Hepatocyte (in vitro differentiated cells): ENCODE data around the gene PCDHA8. TPM values are rescaled to one million over a fixed set of nuclear protein-coding genes. Genes with fewer than 3 reads are reported as not detected.
"Not testable (repeated sequence)": the region's sequence is repeated elsewhere in the genome, so short reads cannot be mapped to it uniquely, and the experiment has no call there.

ENCODE experiments used
- DNase-seq: peaks from one replicate; pipeline ENCODE4 v3.0.0-alpha.2; 2016; ENCODE audit warnings: low spot score
- H2AFZ ChIP-seq: fragments of 200-600 bp; sonication (generic); 2 replicates; pipeline ENCODE4 v1.6.0; 2016; ENCODE audit warnings: antibody characterized with exemption, mild to moderate bottlenecking
- H3K27ac ChIP-seq: fragments of 200-600 bp; sonication (generic); 2 replicates; pipeline ENCODE4 v1.5.1; 2016; ENCODE audit warnings: mild to moderate bottlenecking
- H3K27me3 ChIP-seq: fragments of 200-600 bp; sonication (generic); 2 replicates; pipeline ENCODE4 v1.6.1; 2016
- H3K36me3 ChIP-seq: fragments of 200-600 bp; sonication (generic); replicated peaks from 2 replicates; pipeline ENCODE4 v1.5.1; 2016; ENCODE audit warnings: low read depth; ENCODE audit not compliant: insufficient read depth
- H3K4me1 ChIP-seq: fragments of 200-600 bp; sonication (generic); 2 replicates; pipeline ENCODE4 v1.5.1; 2016; ENCODE audit warnings: mild to moderate bottlenecking, moderate library complexity; ENCODE audit not compliant: insufficient read depth
- H3K4me2 ChIP-seq: fragments of 200-600 bp; sonication (generic); 2 replicates; pipeline ENCODE4 v1.6.0; 2016
- H3K4me3 ChIP-seq: fragments of 200-600 bp; sonication (generic); 2 replicates; pipeline ENCODE4 v1.5.1; 2016; ENCODE audit warnings: mild to moderate bottlenecking
- H3K79me2 ChIP-seq: fragments of 200-600 bp; sonication (generic); 2 replicates; pipeline ENCODE4 v1.6.0; 2017; ENCODE audit warnings: mild to moderate bottlenecking
- H3K9me2 ChIP-seq: fragments of 200-600 bp; sonication (generic); replicated peaks from 2 replicates; pipeline ENCODE4 v1.6.0; 2017; ENCODE audit warnings: mild to moderate bottlenecking; ENCODE audit not compliant: insufficient read depth
- H3K9me3 ChIP-seq: fragments of 200-600 bp; sonication (generic); 2 replicates; pipeline ENCODE4 v1.5.1; 2016; ENCODE audit warnings: low read depth, mild to moderate bottlenecking
- H4K20me1 ChIP-seq: fragments of 200-600 bp; sonication (generic); 2 replicates; pipeline ENCODE4 v1.6.0; 2016; ENCODE audit warnings: mild to moderate bottlenecking; ENCODE audit not compliant: insufficient read depth, poor library complexity, severe bottlenecking
- EZH2 ChIP-seq: fragments of 200-600 bp; sonication (generic); IDR thresholded peaks from 2 replicates; pipeline ENCODE4 v1.6.1; 2016; ENCODE audit warnings: antibody characterized with exemption, mild to moderate bottlenecking, borderline replicate concordance
- EZH2phosphoT487 ChIP-seq: fragments of 200-600 bp; sonication (generic); IDR thresholded peaks from one replicate; pipeline ENCODE4 v1.6.1; 2018; ENCODE audit warnings: antibody characterized with exemption, mild to moderate bottlenecking, low read depth, moderate library complexity; ENCODE audit not compliant: unreplicated experiment, severe bottlenecking
- WGBS: methylation state at CpG from one replicate; pipeline ENCODE4 v1.1.6; 2016; ENCODE audit warnings: low lambda C conversion rate; ENCODE audit errors: missing lambda C conversion rate; 5-methylcytosine and 5-hydroxymethylcytosine counted together
- polyA plus RNA-seq: library from polyadenylated mRNA; unstranded; fragments of >200 nt; fragmentation: Nextera tagmentation; extraction: Ambion mirVana; gene quantifications from 2 replicates; pipeline ENCODE4 v1.2.1, GENCODE V29; 2016
- total RNA-seq: library from RNA; depleted of rRNA; stranded (reverse); fragments of >200 nt; gene quantifications from 2 replicates; pipeline ENCODE4 v1.2.3, GENCODE V29; 2014
- TF ChIP-seq, protein P1 (sequence below): fragments of 200-600 bp; sonication (generic); IDR thresholded peaks from 2 replicates; pipeline ENCODE4 v1.5.1; 2016; ENCODE audit warnings: antibody characterized with exemption, mild to moderate bottlenecking; ENCODE audit not compliant: poor library complexity

The PCDHA8 gene
- total and polyA plus RNA-seq, 2 experiments from 2014 or later, result 0.13 to 1.9 TPM

DNA sequence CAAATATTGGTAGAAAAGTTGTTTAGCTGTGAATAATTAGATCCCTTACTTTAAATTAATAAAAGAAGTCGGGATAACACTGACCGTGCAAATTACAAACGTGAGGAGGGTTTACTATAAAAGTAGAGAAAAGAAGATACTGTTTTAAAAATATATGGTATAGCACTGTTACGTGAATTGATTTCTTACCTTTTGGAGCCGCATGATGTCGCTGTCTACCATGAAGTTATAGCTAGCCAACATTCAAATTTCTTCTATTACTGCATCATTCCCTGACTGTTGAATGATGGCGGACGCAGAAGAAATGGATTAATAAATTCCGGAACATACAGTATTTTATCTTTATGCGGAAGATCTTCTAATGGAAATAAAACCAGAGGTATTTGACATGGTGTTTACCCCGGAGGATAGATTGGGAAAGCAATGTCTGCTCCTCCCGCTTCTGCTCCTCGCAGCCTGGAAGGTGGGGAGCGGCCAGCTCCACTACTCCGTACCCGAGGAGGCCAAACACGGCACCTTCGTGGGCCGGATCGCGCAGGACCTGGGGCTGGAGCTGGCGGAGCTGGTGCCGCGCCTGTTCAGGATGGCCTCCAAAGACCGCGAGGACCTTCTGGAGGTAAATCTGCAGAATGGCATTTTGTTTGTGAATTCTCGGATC, 13.2 kb upstream of the PCDHA8 start, which contains the start of gene PCDHA6:
PCDHA6 (plus strand) TSS at position 257 of the 658 bp plus-strand sequence; CDS start at position 389, 132 bp downstream.
- no peak for TF ChIP-seq EZH2phosphoT487
- Histone ChIP-seq H3K79me2 (no peaks in the 10 kb centered on the region), H3K36me3 (peaks cover 4% of the 10 kb centered on the region), H3K9me3 (peaks cover 43% of the 10 kb centered on the region), H3K4me3 (no peak within 1 kb of the TSS), H3K27me3 (no peaks in the 10 kb centered on the region), H4K20me1 (no peaks in the 10 kb centered on the region), H3K9me2 (no peaks in the 10 kb centered on the region), H2AFZ (no peak within 1 kb of the TSS), H3K4me2 (no peak within 1 kb of the TSS), H3K4me1 (no peaks in the 10 kb centered on the region), H3K27ac (no peak within 1 kb of the TSS)
- no peak for DNase-seq
- WGBS, result 97% methylated on average over 27 of the region's 27 CpGs

DNA sequence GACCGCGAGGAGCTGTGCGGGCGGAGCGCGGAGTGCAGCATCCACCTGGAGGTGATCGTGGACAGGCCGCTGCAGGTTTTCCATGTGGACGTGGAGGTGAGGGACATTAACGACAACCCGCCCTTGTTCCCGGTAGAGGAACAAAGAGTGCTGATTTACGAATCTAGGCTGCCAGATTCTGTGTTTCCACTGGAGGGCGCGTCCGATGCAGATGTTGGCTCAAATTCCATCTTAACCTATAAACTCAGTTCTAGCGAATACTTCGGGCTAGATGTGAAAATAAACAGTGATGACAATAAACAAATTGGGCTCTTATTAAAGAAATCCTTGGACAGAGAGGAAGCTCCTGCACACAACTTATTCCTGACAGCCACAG, 12.6 kb upstream of the PCDHA8 start:
- no peak overlapping the region for H2AFZ ChIP-seq
- peaks cover 5% of the 10 kb centered on the region for H3K36me3 ChIP-seq
- H3K4me2 ChIP-seq, result no peak overlapping the region
- no peak overlapping the region for H3K27ac ChIP-seq
- no peaks in the 10 kb centered on the region for H3K27me3 ChIP-seq
- no peaks in the 10 kb centered on the region for H3K9me2 ChIP-seq
- H3K4me3 ChIP-seq, result no peak overlapping the region
- 95% methylated on average over 18 of the region's 18 CpGs for WGBS
- no peaks in the 10 kb centered on the region for H3K4me1 ChIP-seq
- no peaks in the 10 kb centered on the region for H4K20me1 ChIP-seq
- TF ChIP-seq, protein P1, sequence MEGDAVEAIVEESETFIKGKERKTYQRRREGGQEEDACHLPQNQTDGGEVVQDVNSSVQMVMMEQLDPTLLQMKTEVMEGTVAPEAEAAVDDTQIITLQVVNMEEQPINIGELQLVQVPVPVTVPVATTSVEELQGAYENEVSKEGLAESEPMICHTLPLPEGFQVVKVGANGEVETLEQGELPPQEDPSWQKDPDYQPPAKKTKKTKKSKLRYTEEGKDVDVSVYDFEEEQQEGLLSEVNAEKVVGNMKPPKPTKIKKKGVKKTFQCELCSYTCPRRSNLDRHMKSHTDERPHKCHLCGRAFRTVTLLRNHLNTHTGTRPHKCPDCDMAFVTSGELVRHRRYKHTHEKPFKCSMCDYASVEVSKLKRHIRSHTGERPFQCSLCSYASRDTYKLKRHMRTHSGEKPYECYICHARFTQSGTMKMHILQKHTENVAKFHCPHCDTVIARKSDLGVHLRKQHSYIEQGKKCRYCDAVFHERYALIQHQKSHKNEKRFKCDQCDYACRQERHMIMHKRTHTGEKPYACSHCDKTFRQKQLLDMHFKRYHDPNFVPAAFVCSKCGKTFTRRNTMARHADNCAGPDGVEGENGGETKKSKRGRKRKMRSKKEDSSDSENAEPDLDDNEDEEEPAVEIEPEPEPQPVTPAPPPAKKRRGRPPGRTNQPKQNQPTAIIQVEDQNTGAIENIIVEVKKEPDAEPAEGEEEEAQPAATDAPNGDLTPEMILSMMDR, result no peak
- TF ChIP-seq EZH2phosphoT487 (no peak), EZH2 (no peak)
- H3K79me2 ChIP-seq, result no peaks in the 10 kb centered on the region
- H3K9me3 ChIP-seq, result peaks cover 47% of the 10 kb centered on the region
- DNase-seq, result no peak

DNA sequence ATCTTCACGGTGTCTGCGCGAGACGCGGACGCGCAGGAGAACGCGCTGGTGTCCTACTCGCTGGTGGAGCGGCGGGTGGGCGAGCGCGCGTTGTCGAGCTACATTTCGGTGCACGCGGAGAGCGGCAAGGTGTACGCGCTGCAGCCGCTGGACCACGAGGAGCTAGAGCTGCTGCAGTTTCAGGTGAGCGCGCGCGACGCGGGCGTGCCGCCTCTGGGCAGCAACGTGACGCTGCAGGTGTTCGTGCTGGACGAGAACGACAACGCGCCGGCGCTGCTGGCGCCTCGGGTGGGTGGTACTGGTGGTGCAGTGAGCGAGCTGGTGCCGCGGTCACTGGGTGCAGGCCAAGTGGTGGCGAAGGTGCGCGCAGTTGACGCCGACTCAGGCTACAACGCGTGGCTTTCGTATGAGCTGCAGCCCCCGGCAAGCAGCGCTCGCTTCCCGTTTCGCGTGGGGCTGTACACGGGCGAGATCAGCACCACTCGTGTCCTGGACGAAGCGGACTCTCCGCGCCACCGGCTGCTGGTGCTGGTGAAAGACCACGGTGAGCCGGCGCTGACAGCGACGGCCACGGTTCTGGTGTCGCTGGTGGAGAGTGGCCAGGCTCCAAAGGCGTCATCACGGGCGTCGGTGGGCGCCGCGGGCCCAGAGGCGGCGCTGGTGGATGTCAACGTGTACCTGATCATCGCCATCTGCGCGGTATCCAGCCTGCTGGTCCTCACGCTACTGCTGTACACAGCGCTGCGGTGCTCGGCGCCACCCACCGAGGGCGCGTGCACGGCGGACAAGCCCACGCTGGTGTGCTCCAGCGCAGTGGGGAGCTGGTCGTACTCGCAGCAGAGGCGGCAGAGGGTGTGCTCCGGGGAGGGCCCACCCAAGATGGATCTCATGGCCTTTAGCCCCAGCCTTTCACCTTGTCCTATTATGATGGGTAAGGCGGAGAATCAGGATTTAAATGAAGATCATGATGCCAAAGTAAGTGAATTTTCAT, 11.2 kb upstream of the PCDHA8 start:
- not testable (repeated sequence) for H3K79me2 ChIP-seq, H3K27me3 ChIP-seq, H4K20me1 ChIP-seq, H3K36me3 ChIP-seq, H3K9me2 ChIP-seq, DNase-seq, H3K27ac ChIP-seq, H3K4me2 ChIP-seq, H3K4me3 ChIP-seq, H3K4me1 ChIP-seq, H2AFZ ChIP-seq
- H3K9me3 ChIP-seq, result peaks cover 47% of the 10 kb centered on the region
- over 99% methylated on average over 91 of the region's 106 CpGs for WGBS

DNA sequence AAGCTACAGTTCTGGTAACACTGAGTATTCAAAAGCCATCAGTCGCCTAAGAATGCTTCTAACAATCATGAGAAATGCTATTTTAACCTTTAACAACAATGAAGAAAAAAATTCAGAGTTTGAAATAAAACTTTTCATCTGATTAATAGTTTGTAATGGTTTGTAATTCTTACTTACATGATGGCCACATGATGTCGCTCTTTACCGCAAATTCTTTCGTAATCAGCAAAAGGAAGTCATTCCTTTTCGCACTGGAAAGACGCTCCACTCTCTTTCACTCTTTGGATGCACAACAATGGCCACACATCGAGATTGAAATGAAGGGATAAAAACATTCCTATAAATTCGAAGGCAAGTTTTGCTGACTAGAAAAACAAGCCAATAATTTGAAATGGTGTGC, 7.0 kb upstream of the PCDHA8 start, which contains the start of gene PCDHA7:
PCDHA7 (plus strand) TSS at position 277 of the 400 bp plus-strand sequence; CDS start at position 392, 115 bp downstream.
- TF ChIP-seq, protein P1, result no peak
- no peak for TF ChIP-seq EZH2
- no peak for TF ChIP-seq EZH2phosphoT487
- H4K20me1 ChIP-seq, result no peaks in the 10 kb centered on the region
- H3K36me3 ChIP-seq, result peaks cover 5% of the 10 kb centered on the region
- no peak within 1 kb of the TSS for H3K4me3 ChIP-seq
- H3K4me1 ChIP-seq, result no peaks in the 10 kb centered on the region
- 89% methylated on average over 8 of the region's 8 CpGs for WGBS
- H3K9me2 ChIP-seq, result no peaks in the 10 kb centered on the region
- H3K27ac ChIP-seq, result no peak within 1 kb of the TSS
- H3K27me3 ChIP-seq, result no peaks in the 10 kb centered on the region
- H2AFZ ChIP-seq, result no peak within 1 kb of the TSS
- DNase-seq, result no peak
- no peaks in the 10 kb centered on the region for H3K79me2 ChIP-seq
- H3K9me3 ChIP-seq, result peaks cover 26% of the 10 kb centered on the region
- H3K4me2 ChIP-seq, result no peak within 1 kb of the TSS

DNA sequence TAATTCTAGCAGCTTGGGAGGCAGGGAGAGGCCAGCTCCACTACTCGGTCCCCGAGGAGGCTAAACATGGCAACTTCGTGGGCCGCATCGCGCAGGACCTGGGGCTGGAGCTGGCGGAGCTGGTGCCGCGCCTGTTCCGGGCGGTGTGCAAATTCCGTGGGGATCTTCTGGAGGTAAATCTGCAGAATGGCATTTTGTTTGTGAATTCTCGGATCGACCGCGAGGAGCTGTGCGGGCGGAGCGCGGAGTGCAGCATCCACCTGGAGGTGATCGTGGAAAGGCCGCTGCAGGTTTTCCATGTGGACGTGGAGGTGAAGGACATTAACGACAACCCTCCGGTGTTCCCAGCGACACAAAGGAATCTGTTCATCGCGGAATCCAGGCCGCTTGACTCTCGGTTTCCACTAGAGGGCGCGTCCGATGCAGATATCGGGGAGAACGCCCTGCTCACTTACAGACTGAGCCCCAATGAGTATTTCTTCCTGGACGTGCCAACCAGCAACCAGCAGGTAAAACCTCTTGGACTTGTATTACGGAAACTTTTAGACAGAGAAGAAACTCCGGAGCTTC, 6.5 kb upstream of the PCDHA8 start:
- H3K9me3 ChIP-seq, result peaks cover 29% of the 10 kb centered on the region
- not testable (repeated sequence) for H3K4me2 ChIP-seq, H3K79me2 ChIP-seq, H3K4me3 ChIP-seq, H4K20me1 ChIP-seq, DNase-seq, H3K9me2 ChIP-seq, H3K4me1 ChIP-seq, H3K36me3 ChIP-seq, H3K27ac ChIP-seq, H2AFZ ChIP-seq, H3K27me3 ChIP-seq
- 92% methylated on average over 28 of the region's 38 CpGs for WGBS
